Ishikawa (cell line): ENCODE results near the gene HSF2.

Experiments used
- CEBPB ChIP-seq: IDR thresholded peaks from 2 replicates; pipeline ENCODE4 v1.6.1; 2012
- CREB1 ChIP-seq: IDR thresholded peaks from 2 replicates; pipeline ENCODE4 v1.6.1; 2012; ENCODE audit warnings: low read depth
- EGR1 ChIP-seq: IDR thresholded peaks from 2 replicates; pipeline ENCODE4 v1.6.1; 2012
- EP300 ChIP-seq: IDR thresholded peaks from 2 replicates; pipeline ENCODE4 v1.6.1; 2012; ENCODE audit warnings: borderline replicate concordance
- FOXM1 ChIP-seq: IDR thresholded peaks from 2 replicates; pipeline ENCODE4 v1.6.1; 2012; ENCODE audit warnings: low read depth, borderline replicate concordance
- MAX ChIP-seq: IDR thresholded peaks from 2 replicates; pipeline ENCODE4 v1.6.1; 2012
- NFIC ChIP-seq: IDR thresholded peaks from 2 replicates; pipeline ENCODE4 v1.6.1; 2012
- RAD21 ChIP-seq: IDR thresholded peaks from 2 replicates; pipeline ENCODE4 v1.6.1; 2012; ENCODE audit warnings: low read depth
- REST ChIP-seq: IDR thresholded peaks from 2 replicates; pipeline ENCODE4 v1.6.1; 2012; ENCODE audit warnings: low read depth, mild to moderate bottlenecking
- TAF1 ChIP-seq: IDR thresholded peaks from 2 replicates; pipeline ENCODE4 v1.6.1; 2012; ENCODE audit warnings: low read depth, mild to moderate bottlenecking
- TCF12 ChIP-seq: IDR thresholded peaks from 2 replicates; pipeline ENCODE4 v1.6.1; 2012; ENCODE audit warnings: low read depth
- TEAD4 ChIP-seq: IDR thresholded peaks from 2 replicates; pipeline ENCODE4 v1.6.1; 2012
- USF1 ChIP-seq: IDR thresholded peaks from 2 replicates; pipeline ENCODE4 v1.6.1; 2012
- YY1 ChIP-seq: IDR thresholded peaks from 2 replicates; pipeline ENCODE4 v1.6.1; 2012; ENCODE audit warnings: low read depth
- ZBTB7A ChIP-seq: IDR thresholded peaks from 2 replicates; pipeline ENCODE4 v1.6.1; 2012; ENCODE audit warnings: low read depth

Gene HSF2

GRCh38 chr6:122399348-122400120 lies at the start of gene HSF2:
Gene HSF2, plus strand, starts transcription at chr6:122399652. Its CDS starts 86 bp downstream, at chr6:122399738.
- peak; percentile 93 for TF ChIP-seq USF1
- no peak for TF ChIP-seq NFIC
- TF ChIP-seq RAD21, result no peak
- peak; percentile 40; the same call in 1 of the 2 replicates for TF ChIP-seq CREB1
- no peak for TF ChIP-seq EP300
- peak; percentile 66 for TF ChIP-seq TAF1
- no peak for TF ChIP-seq REST
- no peak for TF ChIP-seq TEAD4
- peak; percentile 85 for TF ChIP-seq MAX
- no peak for TF ChIP-seq TCF12
- TF ChIP-seq YY1, result peak; percentile 47; the same call in 1 of the 2 replicates
- TF ChIP-seq FOXM1, result no peak
- TF ChIP-seq CEBPB, result no peak
- TF ChIP-seq EGR1, result no peak
- TF ChIP-seq ZBTB7A, result no peak

- TF ChIP-seq YY1, result no peak
- no peak for TF ChIP-seq TCF12
- no peak for TF ChIP-seq TAF1
- no peak for TF ChIP-seq EP300
- TF ChIP-seq CEBPB, result no peak
These were observed 46.3 kb upstream of the HSF2 start for GRCh38 chr6:122352981-122353664.

- TF ChIP-seq TCF12, result no peak
- TF ChIP-seq TAF1, result no peak
- TF ChIP-seq NFIC, result no peak
- no peak for TF ChIP-seq MAX
- no peak for TF ChIP-seq ZBTB7A
- TF ChIP-seq CEBPB, result no peak
- TF ChIP-seq YY1, result no peak
- TF ChIP-seq USF1, result no peak
- TF ChIP-seq EGR1, result no peak
- no peak for TF ChIP-seq FOXM1
- TF ChIP-seq EP300, result no peak
- TF ChIP-seq TEAD4, result no peak
- no peak for TF ChIP-seq CREB1
- no peak for TF ChIP-seq RAD21
These were observed 38.6 kb upstream of the HSF2 start for GRCh38 chr6:122360809-122361208.

GRCh38 chr6:122361314-122361979 lies 38.0 kb upstream of the HSF2 start:
- TF ChIP-seq ZBTB7A, result no peak
- no peak for TF ChIP-seq REST
- no peak for TF ChIP-seq RAD21
- TF ChIP-seq EGR1, result no peak
- no peak for TF ChIP-seq MAX
- TF ChIP-seq FOXM1, result no peak
- no peak for TF ChIP-seq CEBPB
- TF ChIP-seq TAF1, result no peak
- no peak for TF ChIP-seq TEAD4
- TF ChIP-seq CREB1, result no peak
- TF ChIP-seq NFIC, result no peak
- no peak for TF ChIP-seq TCF12
- no peak for TF ChIP-seq EP300
